T-helper 2 cell (primary cell): ENCODE results near the gene SELPLG.
"Not testable (repeated sequence)": the region's sequence is repeated elsewhere in the genome, so short reads cannot be mapped to it uniquely, and the experiment has no call there.

Source experiments
- DNase-seq, 5 experiments: peaks; one replicate each; pipeline versions ENCODE4 v3.0.0 to v3.0.0-alpha.2; 2012 to 2022

Gene SELPLG

DNA sequence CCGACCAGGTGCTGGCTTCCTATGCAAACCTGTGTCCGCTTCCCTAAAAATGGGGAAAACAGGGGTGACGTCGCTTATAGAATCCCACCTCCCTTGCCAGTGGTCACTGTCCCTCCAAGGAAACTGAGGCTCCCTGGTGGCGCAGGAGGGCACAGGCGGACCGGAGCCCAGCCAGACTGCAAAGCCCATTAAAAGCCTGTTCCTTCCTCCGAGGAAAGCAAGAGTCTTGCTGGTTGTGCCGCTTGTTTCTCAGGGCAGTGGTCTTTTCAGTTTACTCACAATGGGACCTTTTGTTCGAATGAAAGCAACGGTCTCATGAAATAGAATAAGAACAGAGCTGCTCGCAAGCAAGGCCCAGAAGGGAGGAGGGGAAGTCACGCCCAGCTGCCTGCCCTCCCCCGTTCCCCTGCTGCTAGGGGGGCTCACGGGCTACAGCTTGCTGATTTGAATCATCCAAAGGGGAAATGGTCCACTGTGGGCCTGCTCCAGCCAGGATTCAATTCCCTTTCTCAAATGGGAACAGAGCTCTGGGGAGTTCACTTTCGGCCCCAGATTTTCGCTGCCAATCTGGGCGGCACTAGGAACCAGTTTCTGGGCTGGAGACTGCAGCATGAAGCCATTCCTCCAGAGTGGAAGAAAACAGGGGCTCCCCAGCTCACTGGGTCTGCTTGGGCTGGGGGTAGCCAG, 4.6 kb upstream of the SELPLG start:
- no peak for DNase-seq

GRCh38 chr12:108637222-108637971, 3.7 kb upstream of the SELPLG start:
- no peak for DNase-seq

DNA sequence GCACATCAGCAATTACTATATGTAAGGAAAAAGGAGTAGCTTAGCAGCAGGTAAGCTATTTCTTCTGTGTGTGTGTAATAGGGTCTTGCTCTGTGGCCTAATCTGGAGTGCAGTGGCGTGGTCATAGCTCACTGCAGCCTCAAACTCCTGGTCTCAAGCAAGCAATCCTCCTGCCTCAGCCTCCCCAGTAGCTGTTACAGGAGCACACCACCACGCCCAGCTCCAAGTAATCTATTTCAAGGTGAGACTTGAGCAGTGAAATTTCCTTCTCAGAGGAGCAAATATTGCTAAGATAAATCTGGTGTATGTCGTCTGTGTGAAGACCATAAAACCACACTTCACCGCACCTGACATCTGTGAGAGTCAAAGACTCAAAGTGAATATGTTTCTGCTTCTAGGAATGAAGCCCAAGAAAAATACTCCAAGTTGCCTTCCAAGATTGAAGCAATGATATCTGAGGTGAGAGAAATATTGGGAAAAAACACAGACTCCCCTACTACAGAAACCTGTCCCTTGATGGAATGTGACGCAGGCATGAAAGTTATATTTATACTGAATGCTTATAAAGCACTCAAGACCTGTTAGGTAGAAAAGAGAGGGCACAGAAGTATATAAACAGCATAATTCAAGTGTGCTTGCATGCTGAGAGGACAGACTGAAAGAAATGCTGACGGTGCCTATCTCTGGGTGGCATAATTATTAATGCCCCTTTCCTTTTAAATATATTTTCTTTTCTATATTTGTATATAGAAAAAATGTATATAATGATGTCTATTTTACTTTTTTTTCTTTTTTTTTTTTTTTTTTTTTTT, 2.5 kb upstream of the SELPLG start:
- DNase-seq, result peak in 1 of 5 experiments; percentile 49

GRCh38 chr12:108635201-108635996, 1.7 kb upstream of the SELPLG start:
- peak in 2 of 5 experiments; percentile 73 to 91 for DNase-seq

GRCh38 chr12:108634341-108634751, 652 bp upstream of the SELPLG start:
- DNase-seq, result peak in 3 of 5 experiments; percentile 17 to 92 (median 51)

GRCh38 chr12:108633081-108633533, 587 bp downstream of the SELPLG start:
- no peak for DNase-seq

- not testable (repeated sequence) for DNase-seq
Measured at GRCh38 chr12:108631261-108631660, 2.4 kb downstream of the SELPLG start.

DNA sequence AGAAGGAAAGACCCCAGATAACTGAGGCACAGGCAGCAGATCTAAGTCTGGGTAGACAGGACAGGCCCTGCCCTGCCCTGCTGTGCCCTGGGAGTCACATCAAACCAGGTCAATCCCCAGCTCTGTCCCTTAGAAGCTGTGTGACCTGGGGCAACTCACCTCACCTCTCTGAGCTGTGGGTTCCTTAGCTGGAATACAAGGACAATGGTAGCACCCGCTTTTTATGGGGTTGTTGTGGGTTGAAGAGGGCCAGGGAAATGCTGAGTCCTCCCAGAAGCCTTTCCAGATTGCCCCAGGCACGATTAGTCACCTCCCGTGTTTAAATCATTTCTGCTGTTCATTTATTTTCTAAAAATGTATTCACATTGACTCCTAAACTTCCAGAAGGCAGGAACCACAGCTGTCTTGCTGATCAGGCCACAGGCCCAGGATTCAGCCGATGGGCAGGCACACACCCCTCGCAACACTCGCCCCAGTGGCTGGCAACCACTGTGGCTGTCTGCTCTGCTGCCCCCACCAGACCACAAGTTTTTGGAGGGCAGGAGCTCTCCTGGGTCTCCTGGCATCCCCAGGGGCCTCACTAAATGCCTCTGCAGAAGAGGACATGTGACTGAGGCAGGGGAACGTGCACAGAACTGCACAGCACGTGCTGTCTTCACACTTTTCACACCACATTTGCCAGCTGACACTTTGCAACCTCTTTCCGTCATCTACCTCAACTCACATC, 3.0 kb downstream of the SELPLG start:
- DNase-seq, result peak in 2 of 5 experiments; percentile 51 to 58

DNA sequence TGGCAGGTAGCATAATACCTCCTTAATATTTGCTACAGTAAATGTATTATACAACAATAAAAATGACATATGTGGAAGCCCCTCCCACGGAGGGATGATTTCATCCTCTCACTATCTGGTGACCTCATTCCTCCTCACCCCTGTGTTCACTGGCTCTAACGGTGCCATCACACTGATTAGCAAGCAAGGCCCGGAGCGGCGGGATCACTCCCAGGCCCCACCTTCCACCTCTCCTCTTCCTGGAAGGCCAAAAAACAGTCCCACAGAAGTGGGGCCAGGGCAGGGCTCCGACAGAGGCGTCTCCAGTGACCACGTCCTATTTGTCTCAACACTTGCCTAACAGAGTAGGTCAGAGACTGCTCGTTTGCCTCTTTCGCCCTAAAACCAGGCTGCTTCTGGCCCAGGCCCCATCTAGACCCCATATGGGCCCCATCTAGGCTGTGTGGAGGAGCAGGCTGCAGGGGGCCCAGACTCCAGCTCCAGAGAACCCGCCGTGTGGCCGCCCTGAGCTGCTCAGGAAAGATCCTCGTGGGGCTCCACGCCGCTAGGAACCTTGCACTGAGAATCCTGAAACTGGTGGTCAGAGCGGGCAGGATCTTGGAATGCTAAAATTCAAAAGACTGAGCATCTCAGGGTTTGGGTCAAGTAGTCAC, 3.7 kb downstream of the SELPLG start:
- DNase-seq, result peak in 4 of 5 experiments; percentile 29 to 71 (median 52)

- no peak for DNase-seq
Measured at GRCh38 chr12:108629151-108629550, 4.5 kb downstream of the SELPLG start.

DNA sequence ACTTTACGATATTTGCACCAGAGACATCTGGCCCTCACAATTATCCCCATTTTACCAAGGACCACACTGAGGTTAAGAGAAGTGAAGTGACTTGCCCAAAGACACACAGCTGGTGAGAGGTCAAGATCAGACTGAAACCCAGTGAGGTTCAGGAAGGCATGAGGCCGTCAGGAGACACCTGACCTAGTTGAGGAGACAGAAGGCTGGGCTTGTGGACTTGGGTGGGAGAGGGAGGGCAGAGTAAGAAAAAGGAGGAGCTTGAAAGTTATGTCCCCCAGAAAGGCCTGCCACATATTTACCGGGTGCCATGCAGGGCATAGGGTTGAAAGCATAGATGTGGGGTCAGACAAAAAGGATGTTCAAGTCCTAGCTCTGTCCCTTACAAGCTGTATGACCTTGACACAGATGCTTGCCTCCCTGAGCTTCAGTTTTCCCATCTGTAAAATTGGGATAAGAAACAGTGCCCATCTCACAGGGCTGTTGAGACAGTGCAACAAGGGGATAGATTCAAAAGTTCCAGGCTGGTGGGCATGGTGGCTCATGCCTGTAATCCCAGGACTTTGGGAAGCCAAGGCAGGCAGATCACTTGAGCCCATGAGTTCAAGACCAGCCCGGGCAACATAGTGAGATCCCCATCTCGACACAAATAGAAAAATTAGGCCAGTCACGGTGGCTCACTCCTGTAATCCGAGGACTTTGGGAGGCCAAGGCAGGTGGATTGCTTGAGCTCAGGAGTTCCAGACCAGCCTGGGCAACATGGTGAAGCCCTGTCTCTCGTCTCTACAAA, 6.4 kb downstream of the SELPLG start:
- DNase-seq, result no peak

DNA sequence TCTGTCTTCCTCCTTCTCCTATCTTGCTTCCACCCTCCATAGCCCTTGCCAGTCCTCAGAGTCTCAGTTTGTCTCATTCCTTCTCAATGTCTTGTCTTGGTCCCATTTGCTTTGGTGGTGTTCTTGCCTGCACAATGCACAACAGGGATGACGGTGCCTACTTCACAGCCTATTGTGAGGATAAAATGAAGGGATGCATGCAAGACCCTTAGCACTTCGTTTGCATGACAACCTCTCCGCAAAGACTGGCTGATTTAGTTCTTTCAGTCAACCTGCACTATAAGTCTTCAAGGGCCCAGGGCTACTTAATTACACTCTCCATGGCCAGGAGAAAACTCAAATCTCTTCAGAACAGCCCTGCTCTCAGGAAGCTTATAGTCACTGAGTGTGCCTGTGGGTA, 8.5 kb downstream of the SELPLG start:
- DNase-seq, result no peak

GRCh38 chr12:108623577-108623976, 10.1 kb downstream of the SELPLG start:
- DNase-seq, result no peak

- DNase-seq, result no peak
Measured at GRCh38 chr12:108622921-108623514, 10.7 kb downstream of the SELPLG start.

DNA sequence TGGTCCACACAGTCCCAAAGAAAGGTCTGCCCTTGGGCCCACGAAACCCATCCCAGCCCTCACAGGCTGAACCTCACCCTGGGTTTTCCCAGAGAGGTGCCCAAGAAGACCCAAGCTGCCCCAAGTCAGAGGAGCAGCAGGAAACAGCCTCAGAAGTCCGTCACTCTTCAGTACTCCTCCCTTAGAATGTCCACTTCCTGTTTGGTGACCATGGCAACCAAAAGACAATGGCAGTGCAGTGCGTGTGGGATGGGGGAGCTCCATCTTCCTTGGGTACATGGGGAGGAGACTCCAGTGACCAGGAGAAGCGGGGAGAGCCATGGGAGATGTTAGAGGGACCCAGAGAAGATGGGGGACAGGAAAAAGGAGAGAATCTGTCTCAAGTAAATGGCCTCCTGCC, 11.3 kb downstream of the SELPLG start:
- DNase-seq, result peak in 2 of 5 experiments; percentile 23 to 43

GRCh38 chr12:108621161-108621560, 12.5 kb downstream of the SELPLG start:
- DNase-seq, result no peak

DNA sequence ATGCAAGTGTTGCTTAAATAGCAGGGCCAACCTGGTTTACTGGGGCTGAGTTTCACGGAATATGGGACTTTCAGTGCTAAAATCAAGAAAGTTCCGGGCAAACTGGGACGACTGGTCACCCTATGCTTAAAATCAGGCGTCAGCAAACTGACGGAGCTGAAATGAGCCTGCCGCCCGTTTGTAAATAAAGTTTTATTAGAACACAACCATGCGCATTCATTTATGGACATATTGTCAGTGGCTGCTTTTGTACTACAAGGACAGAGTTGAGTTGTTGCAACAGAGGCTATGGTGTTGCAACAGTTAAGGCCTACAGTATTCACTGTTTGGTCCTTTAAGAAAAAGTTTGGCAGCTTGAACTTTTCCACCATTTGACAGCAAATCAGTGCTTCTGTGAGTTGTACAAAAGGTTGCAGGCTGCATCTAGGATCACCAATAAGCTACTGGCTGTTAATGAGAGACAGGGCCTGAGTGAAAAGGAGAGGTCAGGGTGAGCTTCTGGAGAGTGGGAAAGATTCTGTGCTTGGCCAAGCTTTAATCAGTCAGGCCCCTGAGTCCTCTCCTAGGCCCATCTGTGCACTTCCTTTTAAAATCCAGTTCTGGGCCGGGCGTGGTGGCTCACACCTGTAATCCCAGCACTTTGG, 13.3 kb downstream of the SELPLG start:
- no peak for DNase-seq

DNA sequence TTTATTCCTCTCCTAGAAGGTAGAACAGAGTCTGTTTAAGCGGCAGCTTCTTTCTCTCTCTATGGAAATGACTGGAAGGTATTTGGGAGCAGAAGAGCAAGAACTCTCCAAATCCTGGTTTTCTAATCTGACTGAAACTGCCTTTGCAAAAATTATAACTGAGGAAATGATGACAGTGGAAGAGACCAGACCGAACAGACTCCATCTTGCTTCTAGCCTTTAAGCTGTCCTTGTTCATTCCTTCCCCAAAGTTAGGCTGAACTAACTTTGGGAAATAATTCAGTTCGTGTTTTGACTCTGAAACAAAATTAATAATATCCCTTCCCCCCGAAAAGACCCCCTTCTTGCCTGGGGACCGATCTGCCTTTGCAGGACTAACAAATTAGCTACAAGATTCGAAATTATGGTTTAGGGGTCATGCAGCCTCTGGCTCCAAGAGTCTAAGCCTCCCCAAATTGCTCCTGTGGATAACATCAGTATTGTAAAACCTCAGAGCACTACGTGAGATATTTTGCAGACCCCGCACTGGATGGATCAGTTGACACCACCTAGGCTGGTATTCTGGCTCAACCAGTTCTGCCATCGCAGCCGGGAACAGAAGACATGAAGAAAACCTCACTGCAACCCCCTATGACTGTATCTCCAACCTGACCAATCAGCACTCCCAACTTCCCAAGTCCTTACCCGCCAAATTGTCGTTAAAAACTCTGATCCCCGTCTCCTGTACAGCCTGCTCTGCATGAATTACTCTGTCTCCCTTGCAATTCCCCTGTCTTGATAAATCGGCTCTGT, 14.1 kb downstream of the SELPLG start:
- no peak for DNase-seq

GRCh38 chr12:108618953-108619274, 14.8 kb downstream of the SELPLG start:
- DNase-seq, result not testable (repeated sequence)
